B cell (primary cell): Measurements from ENCODE around the gene EDAR. TPM values are rescaled to one million over a fixed set of nuclear protein-coding genes. Genes with fewer than 3 reads are reported as not detected.

Experiments used
- ATAC-seq: fragments of 200-7000 bp; cut with Tn5 transposase; one replicate; pipeline ENCODE4 v1.10.0; 2021; ENCODE audit warnings: low read depth, mild to moderate bottlenecking, moderate number of reproducible peaks, moderate library complexity
- CTCF ChIA-PET: fragments of 350-600 bp; sonication (Branson Sonifier 250); formaldehyde crosslinking; loops from one replicate; lab custom pipeline; 2021; ENCODE audit warnings: antibody characterized with exemption, inconsistent platforms; lab: Charles Lee
- POLR2A ChIA-PET: fragments of 350-600 bp; sonication (Branson Sonifier 250); formaldehyde crosslinking; loops from one replicate; lab custom pipeline; 2021; ENCODE audit warnings: antibody characterized with exemption; lab: Charles Lee
- DNase-seq: peaks from one replicate; pipeline ENCODE4 v3.0.0; 2013
- H2AFZ ChIP-seq: 2 replicates; pipeline ENCODE4 v1.6.1; 2012; ENCODE audit warnings: mild to moderate bottlenecking, low read depth, low read length; ENCODE audit not compliant: insufficient read depth, poor library complexity, severe bottlenecking
- H3K27ac ChIP-seq, 2 donors: 1 replicate in 1 of 2; 2 replicates in 1 of 2; pipeline ENCODE4 v1.5.1; 2012 to 2013; ENCODE audit warnings: low read length in 2 of 2, mild to moderate bottlenecking in 2 of 2, moderate library complexity in 1 of 2
- H3K27me3 ChIP-seq, 4 experiments: fragments of 200-600 bp in 1 of 4; sonication (generic) in 1 of 4; replicated peaks in 1 of 4; 1 replicate in 2 of 4; 2 replicates in 2 of 4; pipeline versions ENCODE4 v1.6.1 to v1.7.0; 2013 to 2016; ENCODE audit warnings: low read length in 3 of 4, mild to moderate bottlenecking in 2 of 4, mixed read lengths in 1 of 4, moderate library complexity in 1 of 4; ENCODE audit not compliant: insufficient read depth in 4 of 4, control insufficient read depth in 3 of 4; ENCODE audit errors: control extremely low read depth in 1 of 4
- H3K36me3 ChIP-seq, 2 experiments: replicated peaks in 1 of 2; 1 replicate in 1 of 2; 2 replicates in 1 of 2; pipeline versions ENCODE4 v1.6.1 to v1.7.1; 2013; ENCODE audit warnings: low read length in 1 of 2; ENCODE audit not compliant: insufficient read depth in 2 of 2, control insufficient read depth in 1 of 2; ENCODE audit errors: control extremely low read depth in 1 of 2, extremely low read depth in 1 of 2
- H3K4me1 ChIP-seq, 2 donors: fragments of 200-600 bp in 1 of 2; sonication (generic) in 1 of 2; 1 replicate in 1 of 2; 2 replicates in 1 of 2; pipeline versions ENCODE4 v1.5.1 to v1.6.1; 2013 to 2017; ENCODE audit warnings: low read length in 2 of 2; ENCODE audit not compliant: control insufficient read depth in 2 of 2, insufficient read depth in 2 of 2
- H3K4me2 ChIP-seq: replicated peaks from 2 replicates; pipeline ENCODE3; 2012; ENCODE audit warnings: mild to moderate bottlenecking, low read depth, low read length; ENCODE audit not compliant: poor library complexity, severe bottlenecking
- H3K4me3 ChIP-seq, 5 experiments: fragments of 200-600 bp in 1 of 5; sonication (generic) in 1 of 5; 1 replicate in 3 of 5; 2 replicates in 2 of 5; pipeline versions ENCODE4 v1.5.1 to v1.7.0; 2011 to 2016; ENCODE audit warnings: low read length in 4 of 5, mild to moderate bottlenecking in 4 of 5, low read depth in 2 of 5, control low read depth in 1 of 5, moderate library complexity in 1 of 5; ENCODE audit not compliant: insufficient read depth in 1 of 5; ENCODE audit errors: control extremely low read depth in 1 of 5, extremely low read depth in 1 of 5
- H3K79me2 ChIP-seq: fragments of 200-600 bp; sonication (generic); one replicate; pipeline ENCODE4 v1.6.0; 2016; ENCODE audit warnings: low read length; ENCODE audit not compliant: control insufficient read depth, insufficient read depth
- H3K9ac ChIP-seq: fragments of 200-600 bp; sonication (generic); 2 replicates; pipeline ENCODE4 v1.6.1; 2017; ENCODE audit warnings: mild to moderate bottlenecking, low read length, moderate library complexity
- H3K9me3 ChIP-seq, 3 donors: one replicate each; pipeline versions ENCODE4 v1.6.1 to v1.7.1; 2013; ENCODE audit warnings: low read length in 2 of 3; ENCODE audit not compliant: control insufficient read depth in 2 of 3, insufficient read depth in 1 of 3; ENCODE audit errors: control extremely low read depth in 1 of 3
- H4K20me1 ChIP-seq: 2 replicates; pipeline ENCODE4 v1.6.0; 2012; ENCODE audit warnings: mild to moderate bottlenecking, low read length; ENCODE audit not compliant: insufficient read depth, control insufficient read depth, poor library complexity, severe bottlenecking
- H3K27ac Mint-ChIP-seq: one replicate; pipeline ENCODE4 v1.8.0; 2021; ENCODE audit warnings: mixed read lengths
- H3K27me3 Mint-ChIP-seq: one replicate; pipeline ENCODE4 v1.8.0; 2021; ENCODE audit warnings: mixed read lengths
- H3K4me1 Mint-ChIP-seq: one replicate; pipeline ENCODE4 v1.8.0; 2021; ENCODE audit warnings: mixed read lengths
- H3K4me3 Mint-ChIP-seq: one replicate; pipeline ENCODE4 v1.8.0; 2021; ENCODE audit warnings: mixed read lengths
- H3K9me3 Mint-ChIP-seq: one replicate; pipeline ENCODE4 v1.8.0; 2022; ENCODE audit warnings: mixed read lengths; ENCODE audit not compliant: insufficient read depth
- CTCF ChIP-seq: fragments of 200-600 bp; IDR thresholded peaks from one replicate; pipeline ENCODE4 v1.8.0; 2022; ENCODE audit warnings: antibody characterized with exemption, mild to moderate bottlenecking
- EZH2 ChIP-seq: IDR thresholded peaks from 2 replicates; pipeline ENCODE4 v1.6.1; 2012; ENCODE audit warnings: borderline replicate concordance, low read depth, mild to moderate bottlenecking, moderate library complexity, low read length; ENCODE audit not compliant: insufficient read depth, poor library complexity, severe bottlenecking
- WGBS: methylation state at CpG from one replicate; pipeline ENCODE4 v1.1.5; 2013; ENCODE audit warnings: missing lambda C conversion rate; ENCODE audit not compliant: insufficient coverage; 5-methylcytosine and 5-hydroxymethylcytosine counted together
- intact Hi-C: fragments of 100-400 bp; cut with micrococcal nuclease; formaldehyde crosslinking; loops from one replicate; pipeline ENCODE4 v1.10.0; 2022
- polyA plus RNA-seq: library from polyadenylated mRNA; depleted of rRNA; stranded (reverse); fragments of >200 nt; gene quantifications from 2 replicates; pipeline ENCODE4 v1.2.3, GENCODE V29; 2012
- total RNA-seq, 2 donors: library from RNA; stranded (reverse); fragments of 120-200 nt in 1 of 2; gene quantifications; 1 replicate in 1 of 2; 2 replicates in 1 of 2; pipeline versions ENCODE4 v1.2.3 to v1.2.4, GENCODE V29; 2013 to 2022

Gene EDAR
- total and polyA plus RNA-seq, 2 donors (not counting 1 experiment from before 2014, with no cell fraction given), result 0.03 TPM; not detected in 1

- no peak overlapping the region for H3K27ac ChIP-seq
- TF ChIP-seq EZH2 (no peak), CTCF (no peak)
- no peaks in the 10 kb centered on the region for H4K20me1 ChIP-seq
- no peaks in the 10 kb centered on the region for H3K36me3 ChIP-seq
- DNase-seq (no peak), ATAC-seq (no peak)
- H3K4me3 ChIP-seq, result no peak overlapping the region
- no peaks in the 10 kb centered on the region for H3K9me3 ChIP-seq
- peaks cover 7% of the 10 kb centered on the region for H3K27me3 Mint-ChIP-seq
- H2AFZ ChIP-seq, result no peak overlapping the region
- H3K4me2 ChIP-seq, result no peak overlapping the region
- ChIA-PET CTCF (interaction anchor here (2.8 kb wide), 1 partner anchor 11 kb away, joined by 8 read pairs; no protein-coding TSS in a partner anchor), POLR2A (no interaction called here)
- no peaks in the 10 kb centered on the region for H3K27me3 ChIP-seq
- no peaks in the 10 kb centered on the region for H3K79me2 ChIP-seq
- no peaks in the 10 kb centered on the region for H3K4me1 Mint-ChIP-seq
- no peak overlapping the region for H3K27ac Mint-ChIP-seq
- no peak overlapping the region for H3K4me3 Mint-ChIP-seq
- H3K9ac ChIP-seq, result no peak overlapping the region
- no peaks in the 10 kb centered on the region for H3K9me3 Mint-ChIP-seq
- intact Hi-C loops, result no loop called here
- H3K4me1 ChIP-seq, result no peaks in the 10 kb centered on the region
- WGBS, result 77% methylated on average over 17 of the region's 20 CpGs
These were observed 62.2 kb downstream of the EDAR start for GRCh38 chr2:108926561-108927380.

GRCh38 chr2:108925735-108926134 lies 63.3 kb downstream of the EDAR start:
- H3K9ac ChIP-seq, result no peak overlapping the region
- no peaks in the 10 kb centered on the region for H3K27me3 ChIP-seq
- Mint-ChIP-seq H3K4me3 (no peak overlapping the region), H3K9me3 (no peaks in the 10 kb centered on the region), H3K4me1 (no peaks in the 10 kb centered on the region), H3K27ac (no peak overlapping the region), H3K27me3 (peaks cover 7% of the 10 kb centered on the region)
- H3K4me3 ChIP-seq, result no peak overlapping the region
- DNase-seq, result no peak
- ATAC-seq, result no peak
- POLR2A ChIA-PET, result no interaction called here
- no peaks in the 10 kb centered on the region for H3K4me1 ChIP-seq
- CTCF ChIA-PET, result no interaction called here
- H3K79me2 ChIP-seq, result no peaks in the 10 kb centered on the region
- no peak overlapping the region for H2AFZ ChIP-seq
- intact Hi-C loops, result no loop called here
- no peaks in the 10 kb centered on the region for H3K36me3 ChIP-seq
- no peak overlapping the region for H3K27ac ChIP-seq
- H3K9me3 ChIP-seq, result no peaks in the 10 kb centered on the region
- WGBS, result 95% methylated on average over 6 of the region's 8 CpGs
- H4K20me1 ChIP-seq, result no peaks in the 10 kb centered on the region
- H3K4me2 ChIP-seq, result no peak overlapping the region
- no peak for TF ChIP-seq EZH2
- no peak for TF ChIP-seq CTCF
